Measurements from ENCODE around the gene POMT2.

Gene POMT2

GRCh38 chr14:77306851-77307496 lies 13.7 kb downstream of the POMT2 start:
- TF ChIP-seq, protein P1, sequence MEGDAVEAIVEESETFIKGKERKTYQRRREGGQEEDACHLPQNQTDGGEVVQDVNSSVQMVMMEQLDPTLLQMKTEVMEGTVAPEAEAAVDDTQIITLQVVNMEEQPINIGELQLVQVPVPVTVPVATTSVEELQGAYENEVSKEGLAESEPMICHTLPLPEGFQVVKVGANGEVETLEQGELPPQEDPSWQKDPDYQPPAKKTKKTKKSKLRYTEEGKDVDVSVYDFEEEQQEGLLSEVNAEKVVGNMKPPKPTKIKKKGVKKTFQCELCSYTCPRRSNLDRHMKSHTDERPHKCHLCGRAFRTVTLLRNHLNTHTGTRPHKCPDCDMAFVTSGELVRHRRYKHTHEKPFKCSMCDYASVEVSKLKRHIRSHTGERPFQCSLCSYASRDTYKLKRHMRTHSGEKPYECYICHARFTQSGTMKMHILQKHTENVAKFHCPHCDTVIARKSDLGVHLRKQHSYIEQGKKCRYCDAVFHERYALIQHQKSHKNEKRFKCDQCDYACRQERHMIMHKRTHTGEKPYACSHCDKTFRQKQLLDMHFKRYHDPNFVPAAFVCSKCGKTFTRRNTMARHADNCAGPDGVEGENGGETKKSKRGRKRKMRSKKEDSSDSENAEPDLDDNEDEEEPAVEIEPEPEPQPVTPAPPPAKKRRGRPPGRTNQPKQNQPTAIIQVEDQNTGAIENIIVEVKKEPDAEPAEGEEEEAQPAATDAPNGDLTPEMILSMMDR (IDR thresholded peaks at IDR 0.05; ENCODE audit: extremely low read depth, insufficient read depth, missing control alignments) = no peak
- DNase-seq (ENCODE audit: low spot score) = no peak
- in situ Hi-C loops (cut with MboI; ENCODE audit: low pct_unique_long_range_greater_than_20kb, low sequenced_read_pairs, unreplicated experiment) = loop anchor here (10.0 to 25.0 kb wide), 2 partner anchors 238 to 420 kb away; no protein-coding TSS in a partner anchor

- TF ChIP-seq, protein P1 (IDR thresholded peaks at IDR 0.05; ENCODE audit: extremely low read depth, insufficient read depth, missing control alignments) = no peak
- DNase-seq (ENCODE audit: low spot score) = no peak
- in situ Hi-C loops (cut with MboI; ENCODE audit: low pct_unique_long_range_greater_than_20kb, low sequenced_read_pairs, unreplicated experiment) = loop anchor here (10.0 to 25.0 kb wide), 2 partner anchors 238 to 419 kb away; no protein-coding TSS in a partner anchor
These were observed 14.3 kb downstream of the POMT2 start for GRCh38 chr14:77306416-77306815.

GRCh38 chr14:77305696-77306095 lies 15.0 kb downstream of the POMT2 start:
- in situ Hi-C loops (cut with MboI; ENCODE audit: low pct_unique_long_range_greater_than_20kb, low sequenced_read_pairs, unreplicated experiment) = loop anchor here (10.0 to 25.0 kb wide), 2 partner anchors 239 to 418 kb away; no protein-coding TSS in a partner anchor
- no peak for DNase-seq (ENCODE audit: low spot score)
- TF ChIP-seq, protein P1 (IDR thresholded peaks at IDR 0.05; ENCODE audit: extremely low read depth, insufficient read depth, missing control alignments) = no peak

DNA sequence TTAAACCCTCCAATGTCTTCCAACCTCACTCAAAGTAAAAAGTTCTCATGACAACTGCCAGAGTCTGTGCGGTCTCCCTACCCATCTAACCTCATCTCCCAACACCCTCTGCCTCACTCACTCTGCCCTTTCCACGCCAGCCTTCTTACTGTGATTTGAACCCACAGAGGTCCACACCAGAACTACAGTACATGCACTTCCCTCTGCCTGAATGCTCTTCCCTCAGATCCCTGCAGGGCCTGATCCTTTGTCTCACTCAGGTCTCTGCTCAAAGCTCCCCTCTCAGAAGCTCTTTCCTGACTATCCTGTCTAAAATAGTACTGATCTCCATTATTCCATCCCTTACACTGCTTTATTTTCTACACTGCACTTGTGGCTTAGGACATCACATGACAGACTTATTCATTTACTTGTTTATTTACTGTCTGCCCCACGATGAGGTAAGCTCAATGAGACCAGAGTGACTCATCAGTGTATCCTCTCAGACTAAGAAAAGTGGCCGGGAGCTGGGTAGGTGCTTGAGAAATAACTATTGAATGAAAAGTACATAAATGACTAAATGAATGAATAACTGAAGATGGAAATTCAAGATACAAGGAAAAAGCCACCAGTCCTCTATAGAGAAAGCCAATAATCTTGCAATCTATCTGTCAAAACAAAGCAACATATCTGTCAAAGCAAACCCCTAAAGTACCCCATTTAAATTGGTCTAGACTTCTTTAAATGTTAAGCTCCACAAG lies 17.1 kb downstream of the POMT2 start:
- in situ Hi-C loops (cut with MboI; ENCODE audit: low pct_unique_long_range_greater_than_20kb, low sequenced_read_pairs, unreplicated experiment) = loop anchor here (10.0 to 25.0 kb wide), 2 partner anchors 241 to 416 kb away; no protein-coding TSS in a partner anchor
- DNase-seq (ENCODE audit: low spot score) = peak; percentile 34
- TF ChIP-seq, protein P1 (IDR thresholded peaks at IDR 0.05; ENCODE audit: extremely low read depth, insufficient read depth, missing control alignments) = no peak

- TF ChIP-seq, protein P1 (IDR thresholded peaks at IDR 0.05; ENCODE audit: extremely low read depth, insufficient read depth, missing control alignments) = no peak
- DNase-seq (ENCODE audit: low spot score) = peak; percentile 35
- in situ Hi-C loops (cut with MboI; ENCODE audit: low pct_unique_long_range_greater_than_20kb, low sequenced_read_pairs, unreplicated experiment) = loop anchor here (10.0 to 25.0 kb wide), 2 partner anchors 242 to 416 kb away; no protein-coding TSS in a partner anchor
These were observed 17.8 kb downstream of the POMT2 start for GRCh38 chr14:77302926-77303325.

- TF ChIP-seq, protein P1 (IDR thresholded peaks at IDR 0.05; ENCODE audit: extremely low read depth, insufficient read depth, missing control alignments) = peak; percentile 87
- in situ Hi-C loops (cut with MboI; ENCODE audit: low pct_unique_long_range_greater_than_20kb, low sequenced_read_pairs, unreplicated experiment) = loop anchor here (10.0 to 25.0 kb wide), 2 partner anchors 244 to 414 kb away; no protein-coding TSS in a partner anchor
- peak; percentile 67 for DNase-seq (ENCODE audit: low spot score)
These were observed 19.6 kb downstream of the POMT2 start for GRCh38 chr14:77301103-77301502.
